Measurements from ENCODE around the gene FERMT1.

- TF ChIP-seq, protein P1, sequence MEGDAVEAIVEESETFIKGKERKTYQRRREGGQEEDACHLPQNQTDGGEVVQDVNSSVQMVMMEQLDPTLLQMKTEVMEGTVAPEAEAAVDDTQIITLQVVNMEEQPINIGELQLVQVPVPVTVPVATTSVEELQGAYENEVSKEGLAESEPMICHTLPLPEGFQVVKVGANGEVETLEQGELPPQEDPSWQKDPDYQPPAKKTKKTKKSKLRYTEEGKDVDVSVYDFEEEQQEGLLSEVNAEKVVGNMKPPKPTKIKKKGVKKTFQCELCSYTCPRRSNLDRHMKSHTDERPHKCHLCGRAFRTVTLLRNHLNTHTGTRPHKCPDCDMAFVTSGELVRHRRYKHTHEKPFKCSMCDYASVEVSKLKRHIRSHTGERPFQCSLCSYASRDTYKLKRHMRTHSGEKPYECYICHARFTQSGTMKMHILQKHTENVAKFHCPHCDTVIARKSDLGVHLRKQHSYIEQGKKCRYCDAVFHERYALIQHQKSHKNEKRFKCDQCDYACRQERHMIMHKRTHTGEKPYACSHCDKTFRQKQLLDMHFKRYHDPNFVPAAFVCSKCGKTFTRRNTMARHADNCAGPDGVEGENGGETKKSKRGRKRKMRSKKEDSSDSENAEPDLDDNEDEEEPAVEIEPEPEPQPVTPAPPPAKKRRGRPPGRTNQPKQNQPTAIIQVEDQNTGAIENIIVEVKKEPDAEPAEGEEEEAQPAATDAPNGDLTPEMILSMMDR (conservative IDR thresholded peaks at IDR 0.05; ENCODE audit: low read depth, low read length), result no peak
- TF ChIP-seq EZH2 (IDR thresholded peaks at IDR 0.05; ENCODE audit: borderline replicate concordance, low read depth, low read length, poor library complexity, severe bottlenecking), result no peak
Measured at GRCh38 chr20:6038256-6038655, 84.6 kb downstream of the FERMT1 start.

Measured in A673 (cell line).